GM20431 (cell line): ENCODE measurements around the gene EVA1C.
"Not testable (repeated sequence)": the region's sequence is repeated elsewhere in the genome, so short reads cannot be mapped to it uniquely, and the experiment has no call there.

Experiments used
- in situ Hi-C: fragments of 300-500 bp; cut with MseI, MboI; formaldehyde crosslinking; loops from one replicate; pipeline ENCODE4 v1.15.0; 2020; ENCODE audit warnings: low sequenced_read_pairs; ENCODE audit not compliant: unreplicated experiment

The EVA1C gene, protein sequence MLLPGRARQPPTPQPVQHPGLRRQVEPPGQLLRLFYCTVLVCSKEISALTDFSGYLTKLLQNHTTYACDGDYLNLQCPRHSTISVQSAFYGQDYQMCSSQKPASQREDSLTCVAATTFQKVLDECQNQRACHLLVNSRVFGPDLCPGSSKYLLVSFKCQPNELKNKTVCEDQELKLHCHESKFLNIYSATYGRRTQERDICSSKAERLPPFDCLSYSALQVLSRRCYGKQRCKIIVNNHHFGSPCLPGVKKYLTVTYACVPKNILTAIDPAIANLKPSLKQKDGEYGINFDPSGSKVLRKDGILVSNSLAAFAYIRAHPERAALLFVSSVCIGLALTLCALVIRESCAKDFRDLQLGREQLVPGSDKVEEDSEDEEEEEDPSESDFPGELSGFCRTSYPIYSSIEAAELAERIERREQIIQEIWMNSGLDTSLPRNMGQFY

DNA sequence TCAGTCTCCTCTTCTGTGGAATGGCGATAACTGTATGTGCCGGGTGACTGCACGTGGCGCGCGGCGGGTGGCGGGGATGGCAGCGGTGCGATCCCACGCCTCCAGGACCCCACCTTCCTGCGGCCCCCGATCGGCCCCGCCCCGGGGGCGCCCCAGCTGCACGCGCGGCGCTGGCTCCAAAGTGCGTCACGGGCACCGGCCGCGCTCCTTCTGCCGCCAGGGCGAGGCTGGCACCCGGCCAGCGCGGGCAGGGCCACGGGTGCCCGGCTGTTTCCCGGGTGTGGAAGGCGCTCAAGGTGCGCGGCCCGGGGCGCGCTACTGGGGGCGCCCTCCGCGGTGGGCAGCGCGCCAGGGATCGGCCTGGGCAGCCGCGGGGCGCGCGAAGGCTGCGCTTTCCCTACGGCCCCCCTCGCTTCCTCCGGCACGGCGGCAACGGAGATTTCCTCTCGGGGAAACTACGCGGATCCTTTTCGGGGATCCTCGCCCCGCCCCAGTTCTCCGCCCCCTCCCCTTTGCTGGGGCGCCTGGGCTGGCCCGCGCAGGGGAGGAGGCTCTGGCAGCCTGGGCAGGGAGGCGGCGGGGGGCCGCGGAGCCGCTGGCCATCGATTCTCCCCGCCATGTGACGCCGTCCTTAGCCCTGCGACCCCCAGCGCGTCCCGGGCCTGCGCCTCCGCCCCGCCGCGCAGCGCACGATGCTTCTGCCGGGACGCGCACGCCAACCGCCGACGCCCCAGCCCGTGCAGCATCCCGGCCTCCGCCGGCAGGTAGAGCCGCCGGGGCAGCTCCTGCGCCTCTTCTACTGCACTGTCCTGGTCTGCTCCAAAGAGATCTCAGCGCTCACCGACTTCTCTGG, at the start of gene EVA1C:
EVA1C (plus strand) TSS at position 545 of the 853 bp plus-strand sequence; CDS start at position 693, 148 bp downstream.
- in situ Hi-C loops: loop anchor here (25.0 kb wide), 1 partner anchor 175 kb away; the partner anchor contains the start of gene TCP10L

DNA sequence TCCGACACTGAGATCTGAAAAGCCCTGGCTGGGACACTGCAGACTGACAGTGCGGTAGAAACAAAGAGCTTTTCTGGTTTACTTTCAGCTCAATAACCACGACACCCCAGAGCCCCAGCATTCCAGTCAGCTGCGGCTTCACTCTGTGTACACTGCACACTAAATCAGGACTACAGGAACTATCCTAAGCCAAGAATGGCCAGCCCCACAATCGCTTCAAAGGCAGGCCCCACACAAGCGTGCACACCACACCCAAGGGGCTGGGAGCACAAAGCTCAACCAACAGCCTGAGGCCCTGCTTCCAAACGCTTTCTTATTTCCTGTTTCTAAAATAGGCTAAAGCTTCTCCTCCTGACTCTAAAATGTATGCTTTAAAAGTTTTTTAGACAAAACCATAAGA, 48.1 kb upstream of the EVA1C start:
- in situ Hi-C loops: no loop called here

DNA sequence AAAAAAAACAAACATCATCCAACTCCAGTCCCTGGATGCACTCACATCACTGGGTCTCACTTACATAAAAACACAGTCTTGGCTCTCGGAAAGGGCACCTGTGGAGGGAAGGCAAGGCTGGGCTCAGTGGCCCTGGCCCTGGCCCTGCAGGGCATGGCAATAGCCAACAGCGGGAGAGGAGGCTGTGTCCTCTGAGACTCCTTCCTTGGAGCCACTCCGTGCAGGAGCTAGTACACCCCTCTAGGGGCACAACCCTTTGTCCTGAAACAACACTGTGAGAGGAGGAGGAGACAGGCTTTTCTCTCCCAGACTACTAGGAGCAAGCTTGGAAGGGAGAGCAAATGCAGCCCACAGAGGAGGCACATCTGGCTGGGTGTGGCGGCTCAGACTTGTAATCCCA, 47.7 kb upstream of the EVA1C start:
- in situ Hi-C loops: no loop called here

DNA sequence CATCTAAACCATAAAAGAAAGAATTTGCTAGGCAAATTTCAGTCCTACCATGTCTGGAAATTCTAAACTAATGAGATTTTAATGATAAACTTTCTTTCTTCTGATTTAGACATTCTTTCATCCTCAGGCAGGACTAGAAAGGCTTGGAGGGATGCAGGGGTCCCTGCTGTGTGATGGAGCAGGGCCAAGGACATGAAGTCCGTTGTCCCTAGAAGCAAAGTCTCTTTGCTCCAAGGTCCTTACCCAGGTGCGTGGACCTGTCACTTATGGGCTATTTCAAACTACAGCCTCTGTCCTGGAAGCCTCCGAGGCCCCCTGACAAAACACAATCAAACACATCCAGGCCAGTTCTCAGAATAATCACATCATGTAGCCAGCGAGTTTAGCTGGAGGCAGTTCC, 46.3 kb upstream of the EVA1C start:
- in situ Hi-C loops: no loop called here

DNA sequence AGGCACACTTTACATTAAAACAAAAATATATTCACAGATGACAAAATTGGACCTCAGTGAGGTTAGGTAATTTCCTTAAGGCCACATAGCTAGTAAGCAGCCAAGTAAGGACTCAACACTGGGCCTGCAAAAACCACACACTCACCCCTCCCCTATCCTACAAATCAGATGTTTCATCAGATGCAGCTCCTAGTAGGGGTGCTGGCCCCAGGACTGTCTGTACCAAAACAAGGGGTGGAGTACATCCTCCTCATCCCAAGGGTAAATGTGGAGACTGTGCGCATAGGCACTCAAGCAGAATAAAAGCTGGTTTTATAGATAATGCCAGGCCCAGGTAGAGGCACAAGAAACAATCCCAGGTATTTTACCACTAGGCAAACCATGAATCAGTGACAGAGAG, 45.3 kb upstream of the EVA1C start:
- in situ Hi-C loops: no loop called here

DNA sequence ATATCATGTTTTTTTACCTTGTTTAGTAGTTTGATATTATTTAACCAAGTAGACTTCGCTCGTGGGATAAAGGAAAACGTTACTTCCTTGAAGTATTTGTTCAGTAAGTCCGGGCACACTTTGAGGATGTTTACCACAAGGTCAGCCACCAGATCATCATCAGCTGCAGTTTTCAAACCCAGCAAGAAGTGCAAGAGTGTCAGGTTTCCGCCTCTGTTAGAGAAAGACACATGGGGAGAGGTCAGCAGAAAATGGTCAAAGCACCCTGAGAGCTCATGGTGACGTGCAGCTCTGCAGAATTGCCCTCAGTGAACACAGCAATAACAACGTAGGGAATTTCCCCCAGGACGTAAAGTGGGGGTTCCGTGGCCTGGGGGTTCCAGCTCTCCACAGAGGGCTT, 44.1 kb upstream of the EVA1C start:
- in situ Hi-C loops: no loop called here

DNA sequence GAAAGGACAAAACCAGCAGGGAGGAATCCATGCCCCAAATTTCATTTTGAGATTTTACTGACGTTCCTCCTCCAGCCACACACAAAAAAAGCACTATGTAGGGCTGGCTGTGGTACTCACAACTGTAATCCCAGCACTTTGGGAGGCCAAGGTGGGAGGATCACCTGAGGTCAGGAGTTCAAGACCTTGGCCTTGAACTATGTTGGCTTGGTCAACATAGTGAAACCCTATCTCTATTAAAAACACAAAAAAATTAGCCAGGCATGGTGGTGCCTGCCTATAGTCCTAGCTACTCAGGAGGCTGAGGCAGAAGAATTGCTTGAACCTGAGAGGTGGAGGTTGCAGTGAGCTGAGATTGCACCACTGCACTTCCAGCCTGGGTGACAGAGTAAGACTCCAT, 43.5 kb upstream of the EVA1C start:
- in situ Hi-C loops: not testable (repeated sequence)

DNA sequence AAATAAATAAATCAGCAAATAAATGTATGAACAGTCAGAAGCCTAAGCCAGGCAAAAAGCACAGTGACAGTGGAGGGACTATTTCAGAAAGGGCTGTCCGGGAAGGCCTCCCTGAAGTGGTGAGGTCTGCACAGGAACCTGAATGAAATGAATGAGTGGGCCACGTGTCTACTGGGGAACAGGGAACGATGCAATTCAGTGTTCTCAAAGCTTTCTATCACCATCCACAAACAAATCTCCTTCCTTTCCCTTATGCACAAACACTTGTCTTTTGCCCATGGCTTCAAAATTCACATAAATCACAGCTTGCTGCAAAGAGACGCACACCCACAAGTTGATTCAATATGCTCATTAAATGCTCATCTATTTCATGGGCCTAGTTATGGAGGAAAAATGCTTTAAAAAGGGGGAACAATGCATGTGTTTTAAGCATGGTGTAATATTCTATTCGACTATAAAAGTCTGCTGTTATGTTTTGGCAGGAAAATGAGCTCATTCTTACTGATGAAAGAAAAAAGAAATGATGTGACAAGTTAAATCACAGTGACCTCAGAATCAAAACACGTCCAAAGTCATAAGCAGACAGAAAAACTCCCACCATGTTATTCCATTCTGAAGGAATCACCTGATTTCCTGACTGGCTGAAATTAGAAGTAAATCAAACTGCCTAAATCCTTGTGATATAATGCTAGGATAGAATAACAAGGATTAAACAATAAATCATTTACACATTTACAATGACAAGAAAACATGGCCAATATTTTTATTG, 41.3 kb upstream of the EVA1C start:
- in situ Hi-C loops: no loop called here

DNA sequence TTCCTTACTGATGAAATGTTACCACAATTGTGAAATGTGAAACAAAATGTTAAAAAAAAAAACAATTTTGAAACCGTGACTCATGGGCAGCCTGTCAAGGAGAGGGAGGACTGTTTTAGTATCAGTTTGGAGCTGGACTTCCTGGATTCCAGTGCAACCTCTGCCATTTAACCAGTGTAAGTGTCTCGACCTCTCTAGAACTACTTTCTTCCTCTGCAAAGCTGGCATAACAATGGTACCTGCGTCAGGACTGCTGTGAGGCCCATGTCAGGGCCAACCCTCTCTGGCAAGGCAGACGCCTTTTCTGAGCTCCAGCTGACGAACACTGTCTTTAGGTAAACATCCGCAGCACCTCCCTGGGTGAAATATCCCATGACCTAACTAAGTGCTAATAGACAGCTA, 40.6 kb upstream of the EVA1C start:
- in situ Hi-C loops: no loop called here

DNA sequence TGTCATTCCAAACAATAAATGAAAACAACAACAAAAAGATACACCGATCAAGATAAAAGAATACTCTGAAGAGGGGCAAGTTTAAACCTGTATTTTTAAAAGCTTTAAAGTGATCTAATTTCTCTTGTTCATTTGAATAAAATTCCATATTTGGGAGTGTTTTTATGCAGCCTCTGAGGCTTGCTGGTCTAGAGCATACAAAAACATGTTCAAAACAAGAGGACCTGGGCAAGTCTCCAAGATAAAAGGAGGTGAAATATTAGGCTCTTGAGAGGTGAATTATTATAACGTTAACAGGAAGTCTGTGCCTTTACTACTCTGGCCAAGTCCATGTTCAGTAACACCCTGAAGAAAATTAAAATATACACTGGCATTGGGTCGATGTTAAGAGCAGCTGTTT, 39.8 kb upstream of the EVA1C start:
- in situ Hi-C loops: no loop called here

DNA sequence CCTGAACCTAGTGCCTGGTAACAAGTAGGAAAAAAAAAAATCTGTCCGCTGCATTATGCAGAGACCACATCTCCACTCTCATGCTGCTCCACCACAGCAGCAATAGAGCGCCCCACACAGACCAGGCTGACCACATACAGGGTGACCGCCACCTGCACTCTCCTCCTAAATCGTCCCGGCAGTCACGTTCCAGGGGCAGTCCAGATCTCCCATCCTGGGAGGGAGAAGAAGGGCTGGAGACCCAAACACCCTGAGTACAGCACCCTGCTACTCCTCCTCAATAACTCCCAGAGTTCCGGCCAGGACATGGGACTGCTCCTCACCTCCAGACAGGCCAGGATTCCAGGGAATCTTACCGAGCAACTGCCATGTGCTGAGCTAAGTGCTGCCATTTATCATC, 35.0 kb upstream of the EVA1C start:
- in situ Hi-C loops: no loop called here

DNA sequence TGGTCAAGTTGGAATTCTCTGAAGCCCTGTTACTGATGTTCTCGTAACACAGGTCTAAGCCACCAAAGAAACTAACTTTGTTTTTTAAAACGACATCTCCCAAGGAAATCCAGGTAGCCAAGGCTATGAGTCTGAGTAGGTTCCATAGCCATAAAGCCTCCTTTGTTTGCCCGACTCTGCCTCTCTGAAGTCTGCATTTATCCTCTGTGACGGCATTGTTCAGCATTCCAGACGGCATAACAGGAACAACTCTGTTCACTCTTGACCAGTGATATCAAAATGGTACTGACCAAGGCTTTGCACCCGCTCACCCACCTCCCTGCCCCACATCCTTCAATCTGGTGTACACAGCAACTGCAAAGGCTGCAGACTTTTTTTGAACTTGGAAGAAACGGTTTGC, 34.5 kb upstream of the EVA1C start:
- in situ Hi-C loops: no loop called here

DNA sequence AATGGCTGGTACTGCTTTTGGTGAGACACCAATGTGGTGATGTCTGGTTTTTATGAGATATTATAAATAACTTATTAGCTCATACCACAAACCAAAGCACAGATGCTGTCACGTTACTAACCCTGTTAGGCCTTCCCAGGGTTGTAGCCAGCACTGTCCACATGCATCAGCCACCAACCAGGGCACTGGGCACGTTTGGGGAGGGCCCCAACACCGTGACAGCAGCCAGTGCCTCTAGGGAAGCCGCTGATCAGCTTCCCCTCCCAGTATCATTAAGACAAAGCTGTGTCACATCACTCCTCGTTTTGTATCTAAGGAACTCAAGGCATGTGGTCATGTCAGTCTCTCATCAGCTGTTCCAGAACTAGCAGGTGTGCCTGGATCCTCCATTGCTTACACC, 33.5 kb upstream of the EVA1C start:
- in situ Hi-C loops: no loop called here

DNA sequence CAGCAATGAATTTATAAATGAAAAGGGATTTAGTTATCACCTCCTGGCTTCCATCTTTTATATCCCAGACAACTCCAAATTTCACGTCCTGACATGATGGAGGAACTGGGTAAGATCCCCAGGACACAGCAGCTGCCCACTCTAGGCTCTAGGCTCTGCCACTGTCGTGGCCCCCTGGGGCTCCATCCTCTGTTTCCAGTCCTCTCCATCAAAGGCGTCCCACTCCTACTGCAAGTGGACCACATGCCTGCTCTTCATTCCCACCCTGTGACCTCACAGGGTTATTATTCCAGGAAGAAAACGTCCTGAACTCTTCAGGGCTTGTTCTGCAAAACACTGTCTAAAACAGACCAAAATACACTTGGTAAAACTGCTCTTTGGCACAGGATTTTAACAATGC, 31.6 kb upstream of the EVA1C start:
- in situ Hi-C loops: no loop called here

DNA sequence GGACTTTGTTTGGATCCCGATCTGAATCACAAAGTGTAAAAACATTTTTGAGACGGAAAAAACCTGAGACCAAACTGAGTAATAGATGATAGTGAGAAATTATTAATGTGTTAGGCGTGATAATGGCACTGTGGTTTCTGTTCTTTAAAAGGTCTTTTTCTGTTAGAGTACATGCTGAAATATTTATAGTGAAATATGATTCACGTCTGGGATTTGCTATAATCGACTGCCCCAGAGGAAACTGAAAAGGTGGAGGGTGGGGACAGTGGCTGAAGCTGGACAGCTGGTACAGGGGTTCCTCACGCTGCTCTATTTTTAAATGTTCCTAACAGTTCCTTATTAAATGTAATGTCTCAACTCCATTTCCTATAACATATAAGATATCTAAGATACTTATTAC, 30.9 kb upstream of the EVA1C start:
- in situ Hi-C loops: no loop called here

DNA sequence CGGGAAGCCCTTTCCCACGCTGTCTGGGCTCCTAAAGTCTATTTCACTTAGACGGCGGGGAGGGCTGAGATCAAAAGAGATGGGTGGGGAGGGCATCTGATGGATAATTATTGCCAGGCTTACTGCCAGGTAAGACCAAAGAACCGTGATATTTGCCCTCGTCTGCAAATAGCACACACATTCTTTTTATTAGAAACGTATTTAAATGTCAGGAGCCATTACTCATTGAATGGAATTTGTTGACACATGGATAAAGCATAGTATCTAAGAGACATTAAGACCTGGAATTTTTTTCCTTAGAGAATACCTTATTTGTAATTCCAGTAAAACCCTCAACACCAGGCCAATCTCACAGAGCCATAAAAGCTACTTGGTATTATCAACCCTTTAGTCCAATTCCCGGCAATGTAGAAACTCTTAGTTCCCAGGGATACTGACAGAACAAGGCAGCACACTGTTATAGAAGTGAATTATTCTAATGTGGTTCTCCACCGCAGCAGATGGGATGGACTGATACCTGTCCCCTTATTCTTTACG, 30.3 kb upstream of the EVA1C start:
- in situ Hi-C loops: no loop called here

DNA sequence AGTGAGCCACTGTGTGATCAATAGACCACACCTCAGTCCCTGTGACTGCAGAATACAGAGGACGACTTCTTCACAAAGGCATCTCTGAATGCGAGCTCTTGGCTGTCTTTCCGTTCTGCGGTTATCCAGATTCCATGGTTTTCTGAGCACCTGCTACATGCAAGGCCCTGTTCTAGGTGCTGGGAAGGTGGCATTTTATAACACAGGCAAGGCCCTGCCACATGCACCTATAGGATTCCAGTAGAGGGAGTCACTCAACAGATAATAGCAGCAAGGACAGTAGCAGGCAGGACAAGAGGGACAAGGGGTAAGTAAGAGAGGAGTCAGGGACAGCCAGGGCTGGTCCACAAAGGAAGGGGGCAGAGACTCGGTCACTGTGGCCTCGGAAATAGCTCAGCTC, 28.7 kb upstream of the EVA1C start:
- in situ Hi-C loops: no loop called here

DNA sequence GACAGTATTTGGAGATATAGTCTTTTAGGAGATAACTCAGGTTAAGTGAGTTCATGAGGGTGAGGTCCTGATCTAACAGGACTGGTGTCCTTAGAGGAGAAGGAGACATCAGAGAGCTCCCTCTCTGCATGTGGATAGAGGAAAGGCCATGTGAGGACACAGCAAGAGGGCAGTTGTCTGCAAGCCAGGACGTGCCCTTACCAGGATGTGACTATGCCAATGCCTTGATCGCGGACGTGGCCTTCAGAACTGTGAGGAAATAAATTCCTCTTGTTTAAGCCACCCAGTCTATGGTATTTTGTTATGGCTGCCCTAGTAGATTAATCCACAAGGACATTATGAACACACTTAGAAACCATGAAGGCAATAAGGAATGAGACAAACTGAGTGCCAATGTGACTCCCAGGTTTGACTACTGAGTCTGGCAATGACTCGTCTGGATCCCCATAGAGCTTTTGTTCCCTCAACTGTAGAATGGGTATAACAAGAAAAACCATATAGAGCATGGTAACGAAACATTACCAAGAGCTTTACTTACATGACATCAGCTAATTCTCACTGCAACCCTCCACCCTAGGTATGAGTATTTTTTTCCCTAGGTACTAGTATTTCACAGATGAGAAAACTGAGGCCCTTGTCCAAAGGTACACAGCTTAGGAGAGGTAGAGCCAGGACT, 26.2 kb upstream of the EVA1C start:
- in situ Hi-C loops: no loop called here

DNA sequence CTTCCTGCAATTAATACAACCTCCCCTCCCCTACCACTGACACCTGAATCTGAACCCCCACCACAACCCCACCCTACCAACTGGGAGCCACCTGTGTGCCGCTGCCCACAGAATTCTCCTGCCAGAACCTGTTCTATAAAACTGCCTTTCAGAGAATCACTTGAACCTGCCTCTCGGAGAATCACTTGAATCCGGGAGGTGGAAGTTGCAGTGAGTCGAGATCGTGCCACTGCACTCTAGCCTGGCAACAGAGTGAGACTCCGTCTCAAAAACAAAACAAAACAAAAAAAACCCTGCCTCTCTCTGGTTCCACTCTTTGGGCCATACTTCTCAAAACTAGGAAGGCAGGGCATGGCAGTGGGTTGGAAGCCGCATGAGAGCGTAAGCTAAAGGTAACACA, 25.4 kb upstream of the EVA1C start:
- in situ Hi-C loops: no loop called here

DNA sequence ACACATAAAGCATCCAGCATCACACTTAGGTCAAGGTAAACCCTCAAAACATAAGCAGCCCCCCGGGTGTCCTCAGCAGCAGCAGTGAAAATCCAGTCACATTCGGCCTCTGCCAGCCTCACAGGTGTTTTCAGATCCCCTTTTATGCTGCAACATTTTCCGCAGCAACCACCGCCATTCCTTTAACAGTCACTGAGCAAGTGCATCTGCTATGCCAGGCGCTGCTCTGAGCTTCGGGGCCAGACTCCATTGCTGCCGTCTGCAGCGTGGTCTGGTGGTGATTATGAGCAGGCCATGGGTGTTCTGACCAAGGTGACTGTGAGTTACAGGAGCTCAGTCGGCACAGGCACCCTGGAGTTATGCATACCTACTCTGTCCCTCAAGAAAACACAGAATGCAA, 24.2 kb upstream of the EVA1C start:
- in situ Hi-C loops: no loop called here
